Adrenal gland (tissue), 5 donors: ENCODE data around the gene SLC22A12.

Experiments
- CTCF ChIP-seq, 6 experiments: fragments of 450-650 bp in 4 of 6; fragments of 200-600 bp in 2 of 6; sonication (generic) in 1 of 6; IDR thresholded peaks; 1 replicate in 5 of 6; 2 replicates in 1 of 6; pipeline versions ENCODE4 v1.5.1 to v1.8.0; 2016 to 2021; ENCODE audit warnings: antibody characterized with exemption in 6 of 6, mild to moderate bottlenecking in 2 of 6, moderate library complexity in 1 of 6
- POLR2A ChIP-seq, 2 donors: fragments of 450-650 bp; IDR thresholded peaks; one replicate each; pipeline ENCODE4 v1.6.1; 2017; ENCODE audit warnings: antibody characterized with exemption in 2 of 2, mild to moderate bottlenecking in 2 of 2, moderate library complexity in 1 of 2
- donor health status: DM: no; HTN: no; CAD: no.

- no peak for TF ChIP-seq CTCF (IDR thresholded peaks at IDR 0.05)
- no peak for TF ChIP-seq POLR2A (IDR thresholded peaks at IDR 0.05)
Observed at GRCh38 chr11:64566915-64567891, 23.8 kb upstream of the SLC22A12 start.
